Measurements from ENCODE around the gene TMEM50B.
A peak's percentile ranks its signal among the peaks of the same experiment; 100 is the strongest.

Gene TMEM50B

DNA sequence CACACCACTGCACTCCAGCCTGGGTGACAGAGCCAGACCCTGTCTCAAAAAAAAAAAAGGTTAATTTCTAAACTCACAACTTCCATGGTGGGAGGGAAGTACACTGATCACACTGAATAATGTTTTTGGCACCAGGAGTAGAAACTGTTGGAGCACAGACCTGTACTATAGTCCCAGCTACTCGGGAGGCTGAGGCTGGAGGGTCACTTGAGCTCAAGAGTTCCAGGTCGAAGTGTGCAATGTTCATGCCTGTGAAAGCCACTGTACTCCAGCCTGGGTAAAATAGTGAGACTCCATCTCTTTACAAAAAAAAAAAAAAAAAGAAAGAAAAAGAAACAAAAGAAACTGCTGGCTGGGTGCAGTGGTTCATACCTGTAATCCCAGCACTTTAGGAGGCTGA is 35.3 kb downstream of the TMEM50B start:
- no peak for DNase-seq (ENCODE audit: low spot score)
- in situ Hi-C loops (cut with MboI; ENCODE audit: low sequenced_read_pairs, unreplicated experiment): loop anchor here (5.0 kb wide), 2 partner anchors 82 to 242 kb away; no protein-coding TSS in a partner anchor

DNA sequence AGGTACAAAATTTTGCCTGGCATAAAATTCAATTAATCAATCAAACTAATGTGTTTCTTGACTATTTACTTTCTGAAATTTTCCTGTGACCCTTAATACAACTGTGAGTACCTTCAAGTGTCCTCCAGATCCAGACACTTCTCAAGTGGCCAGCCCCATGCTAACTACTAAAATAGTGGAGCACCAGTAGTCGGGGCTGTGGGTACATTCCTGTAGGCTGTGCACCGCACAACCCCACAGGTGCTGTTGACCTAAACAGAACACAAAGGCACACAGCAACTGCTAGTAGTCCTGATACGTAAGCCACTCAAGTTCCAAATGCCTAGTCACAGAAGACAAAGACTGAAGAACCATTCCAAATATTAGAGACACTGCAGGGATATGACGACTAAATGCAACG is 36.6 kb downstream of the TMEM50B start:
- in situ Hi-C loops (cut with MboI; ENCODE audit: low sequenced_read_pairs, unreplicated experiment): loop anchor here (5.0 kb wide), 2 partner anchors 81 to 241 kb away; no protein-coding TSS in a partner anchor
- no peak for TF ChIP-seq CTCF (IDR thresholded peaks at IDR 0.05; ENCODE audit: borderline replicate concordance, control extremely low read depth, extremely low read depth, insufficient read depth, missing control alignments)

More for the DNA sequence above, 35.3 kb downstream of the TMEM50B start:
- no peak for TF ChIP-seq CTCF (IDR thresholded peaks at IDR 0.05; ENCODE audit: borderline replicate concordance, control extremely low read depth, extremely low read depth, insufficient read depth, missing control alignments)

DNA sequence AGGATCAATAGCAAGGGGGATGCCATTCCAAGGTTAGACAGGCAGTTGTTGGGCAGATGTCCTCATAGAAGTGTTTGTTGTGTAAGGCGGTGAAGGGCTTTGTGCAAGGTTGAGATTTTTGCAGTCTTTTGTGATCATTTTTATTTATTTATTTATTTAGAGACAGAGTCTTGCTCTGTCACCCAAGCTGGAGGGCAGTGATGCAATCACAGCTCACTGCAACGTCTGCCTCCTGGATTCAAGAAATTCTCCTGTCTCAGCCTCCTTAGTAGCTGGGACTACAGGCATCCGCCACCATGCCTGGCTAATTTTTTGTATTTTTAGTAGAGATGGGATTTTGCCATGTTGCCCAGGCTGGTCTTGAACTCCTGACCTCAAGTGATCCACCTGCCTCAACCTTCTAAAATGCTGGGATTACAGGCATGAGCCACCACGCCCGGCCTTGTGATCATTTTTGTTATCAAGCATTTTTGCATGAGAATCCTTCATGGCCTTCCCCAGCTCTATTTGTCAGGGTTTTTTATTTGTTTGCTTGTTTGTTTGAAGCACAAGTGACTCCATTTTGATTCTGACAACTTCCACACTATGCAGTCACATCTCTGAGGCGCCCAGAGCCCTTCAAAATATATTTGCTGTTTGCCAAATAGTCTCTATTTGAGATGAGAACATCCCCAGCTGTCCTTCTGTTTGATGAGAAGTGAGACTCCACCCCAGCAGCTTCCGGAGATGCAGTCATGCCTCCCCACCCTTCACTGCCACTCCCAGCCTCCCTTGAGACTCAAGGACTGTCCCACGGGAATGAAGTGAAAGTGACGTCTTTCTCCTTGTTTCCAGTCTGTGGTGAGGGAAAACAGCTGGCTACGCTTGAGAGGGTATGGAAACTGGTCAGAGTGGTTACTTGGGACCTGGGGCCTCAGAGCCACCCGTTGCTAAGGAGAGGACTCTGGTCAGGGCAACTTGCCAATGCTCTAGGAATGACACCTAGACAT is 38.0 kb downstream of the TMEM50B start:
- DNase-seq (ENCODE audit: low spot score): peak; percentile 72
- TF ChIP-seq CTCF (IDR thresholded peaks at IDR 0.05; ENCODE audit: borderline replicate concordance, control extremely low read depth, extremely low read depth, insufficient read depth, missing control alignments): no peak
- in situ Hi-C loops (cut with MboI; ENCODE audit: low sequenced_read_pairs, unreplicated experiment): loop anchor here (5.0 kb wide), 2 partner anchors 79 to 239 kb away; no protein-coding TSS in a partner anchor

More for the DNA sequence above, 36.6 kb downstream of the TMEM50B start:
- no peak for DNase-seq (ENCODE audit: low spot score)

GRCh38 chr21:33437140-33437539 is 42.6 kb downstream of the TMEM50B start:
- TF ChIP-seq CTCF (IDR thresholded peaks at IDR 0.05; ENCODE audit: borderline replicate concordance, control extremely low read depth, extremely low read depth, insufficient read depth, missing control alignments): no peak
- in situ Hi-C loops (cut with MboI; ENCODE audit: low sequenced_read_pairs, unreplicated experiment): no loop called here
- DNase-seq (ENCODE audit: low spot score): no peak

DNA sequence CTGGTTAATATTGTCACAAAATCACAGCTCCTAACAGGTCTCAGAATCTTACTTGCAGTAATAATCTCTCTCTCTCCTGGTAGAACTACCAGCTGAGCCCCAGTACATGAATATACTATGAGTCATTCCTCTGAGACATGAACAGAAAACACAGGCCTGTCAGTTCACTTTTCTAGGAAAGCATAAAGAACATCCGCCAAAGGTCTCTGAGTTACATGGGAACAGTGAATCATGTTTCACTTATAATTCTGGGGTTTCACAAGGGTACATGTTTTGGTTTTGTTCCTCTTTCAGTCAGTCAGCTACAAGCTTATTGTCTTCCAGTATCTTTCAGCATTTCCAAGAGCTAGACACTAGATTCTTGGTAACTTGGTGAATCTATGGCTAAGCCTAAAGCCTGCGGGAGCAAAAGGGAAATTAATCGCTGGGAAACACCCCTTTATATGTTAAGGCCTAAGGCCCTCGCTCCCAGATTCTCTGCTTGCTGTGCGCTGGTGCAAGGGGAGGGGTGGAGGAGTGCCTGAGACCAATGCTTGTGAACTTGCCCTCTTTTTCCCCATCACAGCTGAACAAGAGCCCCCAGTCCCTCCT is 44.9 kb downstream of the TMEM50B start:
- peak; percentile 88 for DNase-seq (ENCODE audit: low spot score)
- in situ Hi-C loops (cut with MboI; ENCODE audit: low sequenced_read_pairs, unreplicated experiment): no loop called here
- no peak for TF ChIP-seq CTCF (IDR thresholded peaks at IDR 0.05; ENCODE audit: borderline replicate concordance, control extremely low read depth, extremely low read depth, insufficient read depth, missing control alignments)

- no peak for DNase-seq (ENCODE audit: low spot score)
- in situ Hi-C loops (cut with MboI; ENCODE audit: low sequenced_read_pairs, unreplicated experiment): no loop called here
- TF ChIP-seq CTCF (IDR thresholded peaks at IDR 0.05; ENCODE audit: borderline replicate concordance, control extremely low read depth, extremely low read depth, insufficient read depth, missing control alignments): no peak
Measured at GRCh38 chr21:33433425-33434114, 46.2 kb downstream of the TMEM50B start.

Measured in GM13976 (cell line).